ENCODE data around the gene CATSPERE.
"Not testable (repeated sequence)": the region's sequence is repeated elsewhere in the genome, so short reads cannot be mapped to it uniquely, and the experiment has no call there.

Gene CATSPERE

DNA sequence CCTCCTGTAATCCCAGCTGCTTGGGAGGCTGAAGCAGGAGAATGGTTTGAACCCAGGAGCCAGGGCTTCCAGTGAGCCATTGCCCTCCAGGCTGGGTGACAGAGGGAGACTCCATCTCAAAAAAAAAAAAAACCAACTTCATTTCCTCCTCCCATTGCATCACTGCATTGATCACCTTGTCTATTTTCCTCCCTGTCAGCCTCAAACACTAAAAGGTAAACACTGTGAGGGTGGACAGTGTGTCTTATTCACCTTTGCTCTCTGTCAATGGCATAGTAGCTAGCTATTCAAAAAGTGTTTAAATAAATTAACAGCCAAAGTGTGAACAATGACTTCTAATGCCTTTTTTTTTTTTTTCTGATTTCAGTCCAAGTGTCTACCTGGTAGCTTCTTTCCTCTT, 178.5 kb downstream of the CATSPERE start:
- DNase-seq, result no peak

DNA sequence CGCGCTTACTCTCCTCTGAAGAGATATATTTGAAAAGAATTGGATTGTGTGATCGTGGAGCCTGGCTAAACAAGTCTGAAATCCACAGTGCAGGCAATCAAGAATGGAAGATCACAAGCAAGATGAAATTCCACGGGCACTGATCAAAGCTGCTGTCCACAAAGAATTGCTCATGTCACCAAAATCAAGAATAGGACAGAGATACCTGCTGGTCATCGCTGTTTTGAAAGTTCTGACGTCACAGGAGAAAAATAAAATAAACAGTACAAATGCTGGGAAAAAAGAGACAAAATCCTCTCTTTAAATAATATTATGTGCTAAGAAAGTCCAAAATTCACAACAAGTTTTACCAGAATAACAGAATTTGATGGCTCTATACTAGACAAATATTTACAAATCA, 179.8 kb downstream of the CATSPERE start:
- no peak for DNase-seq

DNA sequence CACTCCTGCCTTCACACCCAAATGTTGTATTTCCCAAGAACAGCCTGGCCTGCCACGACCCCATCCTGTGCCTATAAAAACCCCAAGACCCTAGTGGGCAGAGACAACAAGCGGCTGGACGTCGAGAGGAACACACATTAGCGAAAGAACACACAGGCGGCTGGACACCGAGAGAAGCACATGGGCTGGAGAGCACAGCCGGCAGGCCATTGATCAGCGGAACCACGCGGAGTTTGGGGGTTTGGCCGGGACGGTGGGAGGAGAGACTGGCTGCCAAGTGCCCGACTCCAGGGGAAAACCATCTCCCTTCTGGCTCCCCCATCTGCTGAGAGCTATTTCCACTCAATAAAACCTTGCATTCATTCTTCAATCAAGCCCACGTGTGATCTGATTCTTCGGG, 181.5 kb downstream of the CATSPERE start:
- no peak for DNase-seq

DNA sequence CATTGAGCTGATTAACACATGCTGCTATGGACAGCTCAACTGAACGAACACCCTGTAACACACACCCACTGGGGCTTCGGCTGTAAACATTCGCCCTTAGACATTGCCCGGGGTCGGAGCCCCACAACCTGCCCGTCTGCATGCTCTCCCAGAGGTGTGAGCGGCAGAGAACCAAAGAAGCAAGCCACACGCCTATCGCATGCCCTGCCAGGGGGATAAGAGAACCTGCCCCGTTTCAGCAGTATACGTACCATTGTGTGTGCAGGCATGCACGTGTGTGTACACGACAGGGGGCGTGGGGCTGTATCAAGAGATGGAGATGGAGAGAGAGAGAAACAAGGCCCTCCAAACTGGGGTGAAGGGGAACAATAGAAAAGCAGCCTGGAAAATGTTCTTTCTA, 181.9 kb downstream of the CATSPERE start:
- no peak for DNase-seq

DNA sequence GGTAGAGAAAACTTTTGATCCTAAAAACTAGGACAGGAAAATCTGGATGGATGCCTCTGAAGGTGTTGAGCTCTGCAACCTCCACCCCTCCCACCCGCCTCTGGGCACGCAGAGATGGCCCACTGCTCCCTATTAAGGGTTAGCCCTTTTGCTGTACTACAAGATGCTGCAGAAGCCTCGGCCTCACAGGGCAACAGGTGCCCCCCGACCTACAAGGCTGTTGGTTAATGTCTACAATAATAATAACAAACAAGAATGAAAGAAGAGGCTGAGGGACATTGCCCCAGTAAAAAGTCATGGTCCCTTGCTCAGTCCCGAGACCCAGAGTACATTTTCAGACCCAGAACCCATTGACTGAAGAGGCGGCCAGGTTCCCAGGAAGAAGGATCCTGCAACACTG, 184.3 kb downstream of the CATSPERE start:
- DNase-seq, result no peak

DNA sequence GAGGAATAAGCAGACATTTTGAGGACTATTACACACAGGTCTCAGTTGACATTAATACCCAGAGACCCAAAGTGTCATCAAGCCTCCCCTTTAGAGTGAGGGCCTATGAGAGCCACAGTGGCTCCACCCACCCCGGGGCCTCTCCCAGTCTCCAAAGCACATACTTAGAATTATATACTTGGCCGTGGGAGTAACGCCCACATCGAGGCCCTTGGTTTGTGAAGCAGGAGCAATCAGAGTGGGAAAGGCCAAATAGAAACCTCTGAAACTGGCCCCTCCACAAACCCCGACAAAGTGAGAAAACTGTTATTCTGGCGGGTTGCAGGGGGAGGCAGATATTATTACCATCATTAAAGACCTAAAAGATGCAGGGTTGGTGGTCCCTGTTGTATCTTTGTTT, 184.8 kb downstream of the CATSPERE start:
- no peak for DNase-seq

DNA sequence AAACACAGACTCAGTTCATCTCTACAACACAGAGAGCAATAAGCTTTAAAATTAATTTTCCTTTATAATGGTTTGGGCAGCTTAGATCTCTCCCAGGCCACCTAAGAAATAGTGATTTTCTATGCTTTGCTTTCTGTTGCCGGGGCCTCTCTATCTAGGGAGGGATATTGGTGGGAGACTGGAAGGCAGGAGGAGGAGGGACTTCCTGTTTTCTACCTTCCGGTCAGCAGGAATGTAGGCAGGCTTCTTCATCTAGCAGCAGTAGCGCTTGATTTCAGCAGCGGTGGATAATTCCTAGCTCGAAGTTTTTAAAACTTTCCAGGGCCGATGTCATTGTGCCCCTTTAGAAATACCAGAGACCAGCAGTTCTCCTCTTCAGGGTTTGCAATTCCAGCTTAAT, 186.7 kb downstream of the CATSPERE start:
- no peak for DNase-seq

DNA sequence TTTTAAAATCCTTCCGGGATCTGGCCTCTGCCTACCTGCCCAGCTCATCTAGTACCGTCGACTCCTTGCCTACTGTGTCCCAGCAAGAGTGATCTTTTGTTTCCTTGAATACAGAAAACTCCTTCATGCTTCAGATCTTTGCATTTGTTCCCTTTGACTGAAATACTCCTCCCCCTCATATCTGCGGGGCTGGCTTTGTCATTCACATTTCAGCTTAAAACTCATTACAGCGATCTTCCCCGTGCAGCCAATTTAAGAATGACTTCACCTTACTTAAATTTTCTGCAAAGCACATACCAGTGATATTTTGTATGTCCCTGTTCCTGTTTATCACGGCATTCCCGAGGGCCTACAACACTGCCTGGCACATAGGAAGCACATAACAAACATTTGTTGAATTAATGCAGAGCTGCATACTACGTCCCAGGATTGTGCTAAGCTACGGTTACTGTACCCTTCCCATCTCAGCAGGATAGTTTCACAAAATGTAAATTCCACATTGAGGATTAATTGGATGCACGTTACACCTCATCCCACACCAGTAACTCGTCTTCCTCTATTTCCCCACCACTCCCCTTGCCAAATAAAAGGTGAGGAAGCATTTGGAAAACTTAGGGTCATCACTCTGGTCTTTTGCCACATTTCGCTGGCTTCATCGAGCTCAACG, 191.0 kb downstream of the CATSPERE start:
- no peak for DNase-seq

DNA sequence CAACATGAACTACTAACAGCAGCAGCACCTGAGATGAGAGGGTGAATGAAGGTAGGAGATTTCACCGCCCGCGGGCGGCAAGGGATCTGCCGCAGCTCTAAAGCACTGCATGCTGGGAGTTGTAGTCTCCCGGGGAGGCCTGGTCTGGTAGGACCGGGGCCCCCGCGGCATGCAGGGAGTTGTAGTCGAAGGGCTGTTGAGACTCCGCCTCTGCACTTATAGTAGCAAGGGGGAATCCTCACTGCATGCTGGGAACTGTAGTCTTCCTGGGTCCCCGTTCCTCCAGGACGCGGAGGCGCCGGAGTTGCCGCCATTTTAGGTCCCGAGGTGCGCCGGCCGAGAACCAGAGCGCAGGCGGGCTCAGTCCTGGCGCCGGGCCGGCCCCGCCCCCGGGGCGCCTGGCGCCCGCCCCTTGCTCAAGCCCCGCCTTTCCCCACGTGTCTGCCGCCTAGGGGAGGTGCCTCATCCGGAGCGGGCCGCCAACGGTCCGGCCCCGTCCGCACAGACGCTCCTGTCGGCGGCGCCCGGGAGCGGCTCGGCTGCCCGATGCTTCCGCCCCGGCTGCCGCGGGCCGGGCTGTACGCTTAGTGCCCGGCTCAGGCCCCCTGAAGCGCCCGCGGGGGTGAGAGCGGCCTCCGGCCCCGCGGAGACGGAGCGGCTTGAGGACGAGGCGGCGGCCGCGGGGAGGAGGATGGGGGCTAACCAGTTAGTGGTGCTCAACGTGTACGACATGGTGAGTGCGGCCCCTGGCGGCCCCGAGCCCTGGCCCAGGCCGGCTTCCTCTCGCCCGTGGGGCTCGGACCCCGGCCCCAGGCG, 191.8 kb downstream of the CATSPERE start, which contains the start of gene DESI2:
TSS of gene DESI2 (plus strand) at position 504 of the 816 bp plus-strand sequence. CDS start at position 692, 188 bp downstream.
- DNase-seq, result peak; percentile 97

DNA sequence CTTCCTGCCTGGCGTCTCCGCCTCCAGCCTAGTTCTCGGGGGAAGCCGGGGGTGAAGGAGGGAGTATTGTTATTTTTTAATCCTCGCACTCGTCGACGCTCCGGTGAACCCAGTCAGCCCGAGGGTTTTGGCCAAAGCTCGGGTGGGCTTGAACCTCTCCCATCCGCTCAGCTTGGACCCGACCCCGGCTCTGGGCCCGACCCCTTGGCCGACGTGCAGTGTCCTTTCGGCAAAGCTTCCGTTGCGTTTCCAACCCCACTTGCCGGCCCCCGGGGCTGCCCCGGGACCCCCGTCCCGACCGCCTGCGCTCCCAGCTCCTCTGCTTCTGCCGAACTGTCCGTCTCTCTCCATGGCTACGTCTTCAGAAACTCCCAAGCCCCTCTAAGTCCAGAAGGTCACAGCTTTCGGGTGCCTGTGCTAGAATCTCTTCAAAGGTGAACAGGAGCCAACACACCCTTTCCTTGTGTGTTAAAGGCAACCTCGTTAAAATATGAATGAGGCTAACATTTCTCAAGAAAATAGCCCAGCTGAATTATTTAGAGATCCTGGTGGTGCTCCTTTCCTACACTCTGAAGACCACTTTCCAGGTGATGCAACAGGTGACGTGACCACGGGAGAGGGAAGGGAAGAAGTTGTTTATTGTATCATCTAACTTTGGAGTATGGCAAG, 192.5 kb downstream of the CATSPERE start:
- peak; percentile 70 for DNase-seq

DNA sequence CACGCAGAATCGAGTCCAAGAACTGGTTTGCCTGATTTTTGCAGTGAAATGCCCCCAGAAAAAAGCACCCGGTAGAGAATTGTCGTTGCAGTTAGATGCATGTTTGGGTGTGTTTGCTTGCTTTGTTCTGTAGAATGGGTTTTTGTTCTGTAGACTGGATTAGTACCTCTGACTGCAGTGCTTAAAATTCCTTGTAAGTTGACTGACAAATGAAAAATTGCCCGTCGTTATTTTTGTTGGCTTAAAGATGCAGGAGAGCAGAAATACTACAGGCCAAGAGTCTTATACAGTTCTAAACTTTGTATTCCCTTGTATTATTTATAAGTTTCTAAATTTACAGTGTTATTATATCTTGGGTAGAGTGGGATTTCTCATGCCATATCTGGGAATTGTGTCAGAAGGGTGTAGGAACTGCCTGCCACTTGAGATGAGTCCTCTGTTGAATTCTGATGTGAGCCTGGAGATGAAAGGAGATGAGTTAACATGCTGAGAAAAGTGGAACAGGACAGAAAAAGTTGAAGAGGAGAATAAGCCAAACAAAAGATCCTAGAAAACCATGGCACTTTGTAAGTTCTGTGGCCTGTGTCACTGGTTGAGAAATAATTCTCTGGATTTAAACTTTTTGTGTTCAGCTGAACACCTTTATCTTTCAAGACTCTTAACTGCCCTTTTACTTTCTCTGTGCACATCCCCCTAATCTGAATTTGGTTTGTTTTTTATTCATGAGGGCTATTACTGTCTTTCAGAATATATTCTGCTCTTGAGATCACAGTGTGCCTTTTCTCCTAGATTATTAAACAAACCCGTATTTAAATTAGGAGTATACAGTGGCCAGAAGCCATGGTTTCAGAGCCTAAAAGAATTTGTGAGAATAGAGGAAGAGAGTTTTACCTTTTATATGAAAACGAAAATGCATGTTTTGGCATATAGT, 193.3 kb downstream of the CATSPERE start:
- DNase-seq, result no peak

DNA sequence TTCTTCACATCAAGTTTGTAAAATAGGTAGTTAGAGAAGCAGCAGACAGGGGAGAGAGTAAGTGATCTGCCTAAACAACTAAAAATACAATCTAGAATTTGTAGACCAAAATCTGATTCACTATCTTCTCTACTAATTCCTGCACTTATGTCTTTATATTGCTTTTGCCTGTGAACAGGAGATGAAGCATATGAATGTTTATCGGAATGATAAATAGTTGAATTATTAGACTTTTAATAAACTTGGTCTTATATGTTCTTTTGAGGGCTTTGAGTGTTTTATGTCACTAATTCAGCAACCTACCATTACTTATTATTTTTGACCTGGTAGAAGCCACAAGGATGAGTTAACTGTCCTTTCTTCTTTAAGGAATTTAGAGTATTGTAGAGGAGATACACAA, 194.1 kb downstream of the CATSPERE start:
- DNase-seq, result no peak

DNA sequence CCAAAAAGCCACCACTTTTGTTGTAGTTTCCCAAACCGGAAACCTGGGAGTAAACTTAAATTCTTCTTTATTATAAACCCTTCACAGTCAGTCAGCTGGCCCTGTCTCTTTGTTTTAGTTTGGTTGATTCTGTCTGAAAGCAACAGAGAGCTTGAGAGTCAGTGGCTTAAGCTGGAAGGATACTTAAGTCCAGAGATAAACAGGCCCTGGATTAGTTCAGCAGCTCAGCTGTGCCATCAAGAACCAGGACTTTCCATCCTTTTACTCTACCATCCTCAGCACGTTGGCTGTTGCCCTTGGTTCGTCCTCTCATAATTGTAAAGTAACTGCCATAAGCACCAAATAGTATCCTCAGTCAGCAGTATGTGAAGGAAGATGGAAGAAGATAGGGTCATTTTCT, 196.3 kb downstream of the CATSPERE start:
- DNase-seq, result no peak

DNA sequence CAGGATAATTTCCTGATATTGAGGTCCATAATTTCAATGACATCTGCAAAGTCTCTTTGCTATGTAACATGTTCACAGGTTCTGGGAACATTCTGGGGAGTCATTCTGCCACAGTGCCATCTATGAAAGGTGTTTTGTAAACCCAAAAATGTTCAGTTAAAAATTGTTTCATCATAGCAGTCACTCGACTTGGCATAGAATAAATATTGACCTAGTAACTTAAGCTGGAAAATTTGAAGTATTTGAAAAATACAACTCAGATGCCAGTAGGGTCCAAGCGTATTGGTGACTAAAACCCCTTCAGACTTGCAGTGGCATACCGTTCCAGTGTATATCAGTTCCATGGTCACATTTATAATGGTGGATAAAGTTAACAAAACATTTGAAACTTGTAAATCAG, 198.6 kb downstream of the CATSPERE start:
- DNase-seq, result no peak

DNA sequence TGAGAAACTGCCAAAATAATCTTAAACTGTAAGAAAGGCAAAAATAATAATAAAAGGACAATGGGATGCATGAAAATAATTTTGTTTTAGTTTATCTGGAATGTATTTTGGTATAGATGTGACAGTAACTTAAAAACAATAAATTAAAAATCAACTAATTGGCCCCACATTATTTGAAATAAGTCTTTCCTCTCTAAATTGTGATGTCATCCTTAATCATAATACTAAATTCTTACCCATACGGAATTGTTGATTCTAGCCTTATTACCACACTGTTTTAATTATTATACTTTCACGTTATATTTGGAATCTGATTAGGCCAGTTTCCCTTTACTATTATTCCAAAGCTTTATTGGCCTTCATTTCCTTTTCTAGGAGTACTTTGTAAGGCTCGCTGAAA, 199.5 kb downstream of the CATSPERE start:
- no peak for DNase-seq

DNA sequence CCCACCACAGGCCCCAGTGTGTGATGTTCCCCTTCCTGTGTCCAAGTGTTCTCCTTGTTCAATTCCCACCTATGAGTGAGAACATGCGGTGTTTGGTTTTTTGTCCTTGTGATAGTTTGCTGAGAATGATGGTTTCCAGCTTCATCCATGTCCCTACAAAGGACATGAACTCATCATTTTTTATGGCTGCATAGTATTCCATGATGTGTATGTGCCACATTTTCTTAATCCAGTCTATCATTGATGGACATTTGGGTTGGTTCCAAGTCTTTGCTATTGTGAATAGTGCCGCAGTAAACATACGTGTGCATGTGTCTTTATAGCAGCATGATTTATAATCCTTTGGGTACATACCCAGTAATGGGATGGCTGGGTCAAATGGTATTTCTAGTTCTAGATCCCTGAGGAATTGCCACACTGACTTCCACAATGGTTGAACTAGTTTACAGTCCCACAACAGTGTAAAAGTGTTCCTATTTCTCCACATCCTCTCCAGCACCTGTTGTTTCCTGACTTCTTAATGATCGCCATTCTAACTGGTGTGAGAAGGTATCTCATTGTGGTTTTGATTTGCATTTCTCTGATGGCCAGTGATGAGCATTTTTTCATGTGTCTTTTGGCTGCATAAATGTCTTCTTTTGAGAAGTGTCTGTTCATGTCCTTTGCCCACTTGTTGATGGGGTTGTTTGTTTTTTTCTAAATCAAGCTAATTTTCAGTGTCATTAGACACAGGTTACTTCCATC, 200.7 kb downstream of the CATSPERE start:
- DNase-seq, result not testable (repeated sequence)

DNA sequence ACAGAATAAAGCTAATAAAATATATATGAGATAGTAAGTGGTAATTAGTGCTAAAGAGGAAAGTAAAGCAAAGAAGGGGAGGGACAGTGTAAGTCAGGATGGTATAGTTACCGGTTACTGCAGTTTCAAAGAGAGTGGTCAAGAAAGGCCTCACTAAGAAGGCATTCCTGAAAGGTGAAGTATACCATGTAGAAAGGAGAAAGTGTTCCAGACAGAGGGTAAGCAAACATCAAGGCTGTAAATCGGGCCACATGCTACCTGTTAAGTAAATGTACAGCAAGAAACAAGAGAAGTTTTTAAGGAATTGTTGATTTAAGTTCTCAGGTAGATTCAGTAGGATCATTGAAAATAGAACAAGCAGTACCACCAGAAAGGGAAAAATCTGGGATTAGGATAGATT, 201.5 kb downstream of the CATSPERE start:
- no peak for DNase-seq

DNA sequence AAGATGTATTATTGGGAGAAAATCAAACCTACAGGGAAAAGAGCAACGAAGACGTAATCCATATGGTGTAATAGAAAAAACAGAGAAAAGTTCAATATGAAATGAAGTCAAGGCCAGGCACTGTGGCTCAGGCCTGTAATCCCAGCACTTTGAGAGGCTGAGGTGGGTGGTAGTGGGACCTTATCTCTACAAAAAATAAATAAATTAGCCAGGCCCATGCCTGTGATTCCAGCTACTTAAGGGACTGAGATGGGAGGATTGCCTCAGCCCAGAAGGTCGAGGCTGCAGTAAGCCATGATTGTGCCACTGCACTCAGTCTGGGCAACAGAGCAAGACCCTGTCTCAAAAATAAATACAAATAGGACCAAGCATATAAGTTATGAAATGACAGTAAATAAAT, 203.3 kb downstream of the CATSPERE start:
- no peak for DNase-seq

DNA sequence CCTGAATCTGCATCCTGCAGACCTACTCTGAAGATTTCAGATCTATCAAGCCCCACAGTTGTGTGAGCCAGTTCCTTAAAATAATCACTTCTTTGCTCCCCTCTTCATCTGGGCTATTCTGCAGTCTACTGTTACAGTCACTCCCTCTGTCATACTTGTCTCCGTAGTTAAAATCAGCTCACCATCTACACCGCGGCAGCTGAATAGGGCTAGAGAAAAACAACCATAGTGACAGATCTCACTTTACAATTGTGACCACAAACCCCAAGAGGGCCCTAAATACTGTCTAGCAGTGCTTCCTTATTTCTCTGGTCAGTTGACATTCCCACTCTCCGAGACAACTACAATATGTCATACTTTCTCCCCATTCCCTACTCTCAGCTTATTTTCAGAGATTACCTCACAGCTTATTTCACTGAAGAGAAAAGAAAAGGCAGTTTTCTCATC, 204.7 kb downstream of the CATSPERE start:
- DNase-seq, result no peak

DNA sequence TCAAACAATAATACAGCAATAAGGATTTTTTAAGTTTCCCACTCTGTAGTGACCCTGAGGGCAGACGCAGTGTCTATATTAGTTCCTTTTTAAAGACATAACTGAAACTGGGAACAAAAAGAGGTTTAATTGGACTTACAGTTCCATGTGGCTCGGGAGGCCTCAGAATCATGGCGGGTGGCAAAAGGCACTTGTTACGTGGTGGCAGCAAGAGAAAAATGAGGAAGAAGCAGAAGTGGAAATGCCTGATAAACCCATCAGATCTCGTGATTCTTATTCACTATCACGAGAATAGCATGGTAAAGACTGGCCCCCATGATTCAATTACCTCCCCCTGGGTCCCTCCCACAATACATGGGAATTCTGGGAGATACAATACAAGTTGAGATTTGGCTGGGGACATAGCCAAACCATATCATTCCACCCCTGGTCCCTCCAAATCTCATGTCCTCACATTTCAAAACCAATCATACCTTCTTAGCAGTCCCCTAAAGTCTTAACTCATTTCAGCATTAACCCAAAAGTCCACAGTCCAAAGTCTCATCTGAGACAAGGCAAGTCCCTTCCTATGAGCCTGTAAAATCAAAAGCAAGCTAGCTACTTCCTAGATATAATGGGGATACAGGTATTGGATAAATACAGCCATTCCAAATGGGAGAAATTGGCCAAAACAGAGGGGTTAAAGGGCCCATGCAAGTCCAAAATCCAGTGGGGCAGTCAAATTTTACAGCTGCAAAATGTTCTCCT, 205.8 kb downstream of the CATSPERE start:
- not testable (repeated sequence) for DNase-seq

DNA sequence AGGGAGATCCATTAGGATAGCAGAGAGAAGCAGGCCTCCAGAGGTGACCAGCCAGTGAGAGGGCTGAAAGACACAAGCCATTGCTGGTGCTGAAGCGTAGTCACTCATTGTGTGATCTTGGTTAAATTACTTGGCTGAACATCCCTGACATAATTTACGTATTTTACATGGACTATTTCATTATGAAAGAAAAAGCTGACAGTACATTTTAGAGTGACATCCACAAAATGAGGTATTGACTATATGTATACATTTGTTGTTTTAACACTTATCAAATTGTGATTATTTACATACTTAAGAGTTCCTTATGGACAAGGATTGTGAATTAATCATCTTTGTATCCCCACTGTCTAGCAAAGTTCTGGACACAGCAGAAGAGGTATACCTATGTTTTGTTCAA, 206.7 kb downstream of the CATSPERE start:
- no peak for DNase-seq

All from activated CD8-positive, alpha-beta memory T cell treated with anti-CD3 and anti-CD28 coated beads for 24 hours (primary cell).